ENCODE results near the gene ESYT2.

Gene ESYT2

DNA sequence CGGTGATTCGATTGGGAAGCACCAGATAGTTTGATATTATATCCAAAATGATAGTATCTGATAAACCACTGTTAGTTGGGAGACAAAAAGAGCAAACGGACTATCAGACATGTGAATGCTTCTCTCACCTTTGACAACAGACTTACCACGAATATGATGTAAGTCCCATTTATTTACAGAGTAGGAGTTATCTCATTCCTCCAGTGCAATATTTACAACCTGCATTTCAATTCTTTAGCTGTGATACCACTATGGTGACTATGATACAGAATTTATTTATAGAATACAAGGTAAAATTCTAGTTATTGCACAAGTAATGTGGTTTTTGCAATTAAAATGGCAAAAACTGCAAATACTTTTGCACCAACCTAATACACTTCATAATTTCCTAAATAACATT lies 61.6 kb downstream of the ESYT2 start:
- H3K4me1 ChIP-seq (ENCODE audit: control insufficient read depth, insufficient read depth, low read length), result no peaks in the 10 kb centered on the region
- no peak overlapping the region for H3K4me3 ChIP-seq (ENCODE audit: low read length)
- H3K36me3 ChIP-seq (ENCODE audit: control insufficient read depth, insufficient read depth, low read length), result peaks cover 2% of the 10 kb centered on the region; the same call in 1 of the 2 replicates
- no peaks in the 10 kb centered on the region for H3K27me3 ChIP-seq (ENCODE audit: control insufficient read depth, insufficient read depth, low read length)
- no CpG with 5 or more reads among the region's 4 CpGs for WGBS (ENCODE audit: insufficient coverage, insufficient read length)
- H3K9me3 ChIP-seq (ENCODE audit: control insufficient read depth, insufficient read depth, low read length), result no peaks in the 10 kb centered on the region
- no peak overlapping the region for H3K27ac ChIP-seq (ENCODE audit: low read length)
- no peak for DNase-seq (ENCODE audit: low read depth, low spot score)

- Histone ChIP-seq H3K27me3 (ENCODE audit: control insufficient read depth, insufficient read depth, low read length) (no peaks in the 10 kb centered on the region), H3K9me3 (ENCODE audit: control insufficient read depth, insufficient read depth, low read length) (no peaks in the 10 kb centered on the region), H3K4me3 (ENCODE audit: low read length) (no peak overlapping the region), H3K36me3 (ENCODE audit: control insufficient read depth, insufficient read depth, low read length) (peaks cover 2% of the 10 kb centered on the region; the same call in 1 of the 2 replicates), H3K4me1 (ENCODE audit: control insufficient read depth, insufficient read depth, low read length) (no peaks in the 10 kb centered on the region), H3K27ac (ENCODE audit: low read length) (no peak overlapping the region)
- WGBS (ENCODE audit: insufficient coverage, insufficient read length), result no CpG with 5 or more reads among the region's 6 CpGs
- no peak for DNase-seq (ENCODE audit: low read depth, low spot score)
Observed at GRCh38 chr7:158766570-158767281, 62.6 kb downstream of the ESYT2 start.

DNA sequence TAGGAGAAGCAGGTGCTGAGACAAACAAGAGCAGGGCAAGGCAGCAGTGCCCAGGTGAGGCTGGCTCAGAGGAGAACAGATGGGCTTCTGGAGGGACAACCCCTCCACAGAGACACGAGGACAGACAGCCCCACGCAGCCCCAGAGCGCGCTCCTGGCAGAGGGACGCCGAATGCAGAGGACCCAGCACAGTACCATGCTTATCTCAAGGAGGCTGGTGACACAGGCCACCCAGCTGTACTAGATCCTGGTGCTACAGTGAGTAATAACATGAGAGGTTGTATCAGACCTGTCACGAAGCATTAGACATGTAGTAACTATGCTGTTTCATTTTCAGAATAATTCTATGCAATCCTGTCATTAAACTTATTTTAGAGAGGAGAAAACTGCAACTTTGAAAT lies 64.3 kb downstream of the ESYT2 start:
- H3K4me1 ChIP-seq (ENCODE audit: control insufficient read depth, insufficient read depth, low read length), result no peaks in the 10 kb centered on the region
- WGBS (ENCODE audit: insufficient coverage, insufficient read length), result no CpG with 5 or more reads among the region's 7 CpGs
- no peak overlapping the region for H3K4me3 ChIP-seq (ENCODE audit: low read length)
- H3K9me3 ChIP-seq (ENCODE audit: control insufficient read depth, insufficient read depth, low read length), result no peaks in the 10 kb centered on the region
- peaks cover 2% of the 10 kb centered on the region; the same call in 1 of the 2 replicates for H3K36me3 ChIP-seq (ENCODE audit: control insufficient read depth, insufficient read depth, low read length)
- H3K27me3 ChIP-seq (ENCODE audit: control insufficient read depth, insufficient read depth, low read length), result no peaks in the 10 kb centered on the region
- H3K27ac ChIP-seq (ENCODE audit: low read length), result no peak overlapping the region
- no peak for DNase-seq (ENCODE audit: low read depth, low spot score)

DNA sequence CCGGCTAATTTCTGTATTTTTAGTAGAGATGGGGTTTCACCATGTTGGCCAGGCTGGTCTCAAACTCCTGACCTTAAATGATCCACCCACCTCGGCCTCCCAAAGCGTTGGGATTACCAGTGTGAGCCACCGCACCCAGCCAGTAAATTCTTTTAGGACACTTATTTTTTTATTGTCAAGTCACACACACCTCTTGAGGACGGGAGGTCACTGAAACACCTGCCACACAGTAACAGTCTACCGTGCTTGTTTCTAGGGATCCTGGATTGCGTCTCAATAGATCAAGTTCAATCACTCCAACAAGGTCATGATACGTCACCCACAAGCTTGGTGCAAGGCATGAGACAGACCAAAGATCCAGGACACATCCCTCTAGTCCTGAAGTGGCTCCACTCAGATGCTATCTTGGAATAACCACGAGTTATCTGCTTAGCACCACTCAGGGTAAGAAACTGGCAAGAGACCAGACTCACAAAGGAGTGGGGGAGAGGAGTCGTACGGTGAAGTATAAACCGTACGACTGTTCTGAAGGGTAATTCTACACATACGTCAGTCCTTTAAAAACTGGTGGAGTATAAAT lies 65.8 kb downstream of the ESYT2 start:
- WGBS (ENCODE audit: insufficient coverage, insufficient read length), result no CpG with 5 or more reads among the region's 14 CpGs
- no peaks in the 10 kb centered on the region for H3K4me1 ChIP-seq (ENCODE audit: control insufficient read depth, insufficient read depth, low read length)
- no peak overlapping the region for H3K4me3 ChIP-seq (ENCODE audit: low read length)
- peaks cover 6% of the 10 kb centered on the region; the same call in 1 of the 2 replicates for H3K36me3 ChIP-seq (ENCODE audit: control insufficient read depth, insufficient read depth, low read length)
- DNase-seq (ENCODE audit: low read depth, low spot score), result no peak
- H3K27me3 ChIP-seq (ENCODE audit: control insufficient read depth, insufficient read depth, low read length), result no peaks in the 10 kb centered on the region
- no peak overlapping the region for H3K27ac ChIP-seq (ENCODE audit: low read length)
- H3K9me3 ChIP-seq (ENCODE audit: control insufficient read depth, insufficient read depth, low read length), result no peaks in the 10 kb centered on the region

DNA sequence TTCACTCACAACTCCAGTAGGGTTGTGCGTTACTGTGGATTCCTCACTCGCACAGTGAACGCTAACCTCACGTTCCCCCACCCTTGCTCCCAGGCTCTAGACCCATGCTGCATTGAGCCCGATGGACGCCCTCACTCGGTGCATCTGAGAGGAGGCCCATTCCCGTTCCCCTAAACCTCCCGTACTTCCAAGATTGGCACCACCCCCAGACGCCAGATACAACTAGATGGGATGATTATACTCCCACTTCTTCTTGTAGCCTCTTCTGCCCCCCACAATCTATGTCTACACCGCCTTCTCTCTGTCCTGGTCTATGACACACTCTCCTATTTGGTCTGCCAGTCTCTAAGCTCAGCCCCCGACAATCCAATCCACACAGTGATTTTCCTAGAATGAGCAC lies 67.4 kb downstream of the ESYT2 start:
- Histone ChIP-seq H3K27me3 (ENCODE audit: control insufficient read depth, insufficient read depth, low read length) (no peaks in the 10 kb centered on the region), H3K9me3 (ENCODE audit: control insufficient read depth, insufficient read depth, low read length) (no peaks in the 10 kb centered on the region), H3K27ac (ENCODE audit: low read length) (no peak overlapping the region), H3K4me3 (ENCODE audit: low read length) (no peak overlapping the region), H3K36me3 (ENCODE audit: control insufficient read depth, insufficient read depth, low read length) (peaks cover 10% of the 10 kb centered on the region; the same call in 1 of the 2 replicates), H3K4me1 (ENCODE audit: control insufficient read depth, insufficient read depth, low read length) (no peaks in the 10 kb centered on the region)
- no peak for DNase-seq (ENCODE audit: low read depth, low spot score)
- WGBS (ENCODE audit: insufficient coverage, insufficient read length), result no CpG with 5 or more reads among the region's 12 CpGs

DNA sequence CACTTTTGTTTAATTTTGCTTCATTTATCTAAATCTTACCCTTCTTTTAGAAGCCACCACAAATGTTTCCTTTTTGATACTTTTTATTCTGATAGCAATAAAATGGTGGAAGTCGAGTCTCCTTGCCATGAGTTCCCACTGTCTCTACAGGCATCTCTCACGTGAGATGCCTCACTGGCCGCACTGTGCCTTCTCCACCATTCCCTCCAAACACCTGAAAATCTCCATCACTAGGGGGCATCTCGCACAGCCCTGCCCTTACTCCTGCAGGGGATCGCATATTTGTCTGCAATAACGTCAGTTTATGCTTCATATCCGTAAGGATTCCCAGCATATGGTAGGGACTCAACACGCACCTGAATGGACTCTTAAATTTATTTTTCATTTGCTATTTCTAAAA lies 68.4 kb downstream of the ESYT2 start:
- DNase-seq (ENCODE audit: low read depth, low spot score), result no peak
- Histone ChIP-seq H3K27me3 (ENCODE audit: control insufficient read depth, insufficient read depth, low read length) (no peaks in the 10 kb centered on the region), H3K4me1 (ENCODE audit: control insufficient read depth, insufficient read depth, low read length) (no peaks in the 10 kb centered on the region), H3K9me3 (ENCODE audit: control insufficient read depth, insufficient read depth, low read length) (no peaks in the 10 kb centered on the region), H3K36me3 (ENCODE audit: control insufficient read depth, insufficient read depth, low read length) (peaks cover 10% of the 10 kb centered on the region; the same call in 1 of the 2 replicates), H3K4me3 (ENCODE audit: low read length) (no peak overlapping the region), H3K27ac (ENCODE audit: low read length) (no peak overlapping the region)
- WGBS (ENCODE audit: insufficient coverage, insufficient read length), result no CpG with 5 or more reads among the region's 8 CpGs

- H3K27me3 ChIP-seq (ENCODE audit: control insufficient read depth, insufficient read depth, low read length), result no peaks in the 10 kb centered on the region
- no peaks in the 10 kb centered on the region for H3K9me3 ChIP-seq (ENCODE audit: control insufficient read depth, insufficient read depth, low read length)
- peaks cover 10% of the 10 kb centered on the region; the same call in 1 of the 2 replicates for H3K36me3 ChIP-seq (ENCODE audit: control insufficient read depth, insufficient read depth, low read length)
- no CpG with 5 or more reads among the region's 3 CpGs for WGBS (ENCODE audit: insufficient coverage, insufficient read length)
- no peak for DNase-seq (ENCODE audit: low read depth, low spot score)
- H3K27ac ChIP-seq (ENCODE audit: low read length), result no peak overlapping the region
- H3K4me3 ChIP-seq (ENCODE audit: low read length), result no peak overlapping the region
- no peaks in the 10 kb centered on the region for H3K4me1 ChIP-seq (ENCODE audit: control insufficient read depth, insufficient read depth, low read length)
Observed at GRCh38 chr7:158760445-158760764, 68.9 kb downstream of the ESYT2 start.

- Histone ChIP-seq H3K27ac (ENCODE audit: low read length) (no peak overlapping the region), H3K9me3 (ENCODE audit: control insufficient read depth, insufficient read depth, low read length) (no peaks in the 10 kb centered on the region), H3K36me3 (ENCODE audit: control insufficient read depth, insufficient read depth, low read length) (peaks cover 10% of the 10 kb centered on the region; the same call in 1 of the 2 replicates), H3K4me1 (ENCODE audit: control insufficient read depth, insufficient read depth, low read length) (no peaks in the 10 kb centered on the region), H3K27me3 (ENCODE audit: control insufficient read depth, insufficient read depth, low read length) (no peaks in the 10 kb centered on the region), H3K4me3 (ENCODE audit: low read length) (no peak overlapping the region)
- no peak for DNase-seq (ENCODE audit: low read depth, low spot score)
- WGBS (ENCODE audit: insufficient coverage, insufficient read length), result no CpG with 5 or more reads among the region's 14 CpGs
Observed at GRCh38 chr7:158759749-158760444, 69.4 kb downstream of the ESYT2 start.

DNA sequence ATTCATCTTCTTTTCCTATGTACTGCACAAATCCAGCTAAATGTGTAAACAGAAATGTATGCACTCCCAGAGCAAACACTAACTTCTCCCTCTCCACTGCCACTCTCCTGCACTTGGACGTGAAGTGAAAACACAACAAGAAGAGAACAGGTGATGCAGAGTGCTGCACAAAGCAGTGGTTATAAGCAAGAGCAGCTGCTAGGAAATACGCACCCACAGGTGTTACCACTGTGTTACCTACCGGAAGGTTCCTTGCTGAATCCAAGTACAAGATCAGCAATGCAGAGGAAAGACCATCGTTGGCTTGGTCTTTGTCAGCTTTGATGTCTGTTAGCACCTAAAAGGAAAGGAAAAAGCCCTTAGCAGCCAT lies 70.1 kb downstream of the ESYT2 start:
- Histone ChIP-seq H3K4me3 (ENCODE audit: low read length) (no peak overlapping the region), H3K36me3 (ENCODE audit: control insufficient read depth, insufficient read depth, low read length) (peaks cover 10% of the 10 kb centered on the region; the same call in 1 of the 2 replicates), H3K4me1 (ENCODE audit: control insufficient read depth, insufficient read depth, low read length) (no peaks in the 10 kb centered on the region), H3K9me3 (ENCODE audit: control insufficient read depth, insufficient read depth, low read length) (no peaks in the 10 kb centered on the region), H3K27ac (ENCODE audit: low read length) (no peak overlapping the region), H3K27me3 (ENCODE audit: control insufficient read depth, insufficient read depth, low read length) (no peaks in the 10 kb centered on the region)
- no peak for DNase-seq (ENCODE audit: low read depth, low spot score)
- WGBS (ENCODE audit: insufficient coverage, insufficient read length), result no CpG with 5 or more reads among the region's 4 CpGs

GRCh38 chr7:158758586-158759244 lies 70.6 kb downstream of the ESYT2 start:
- H3K27ac ChIP-seq (ENCODE audit: low read length), result no peak overlapping the region
- no peaks in the 10 kb centered on the region for H3K27me3 ChIP-seq (ENCODE audit: control insufficient read depth, insufficient read depth, low read length)
- DNase-seq (ENCODE audit: low read depth, low spot score), result no peak
- no peaks in the 10 kb centered on the region for H3K9me3 ChIP-seq (ENCODE audit: control insufficient read depth, insufficient read depth, low read length)
- H3K36me3 ChIP-seq (ENCODE audit: control insufficient read depth, insufficient read depth, low read length), result peaks cover 10% of the 10 kb centered on the region; the same call in 1 of the 2 replicates
- H3K4me1 ChIP-seq (ENCODE audit: control insufficient read depth, insufficient read depth, low read length), result no peaks in the 10 kb centered on the region
- no peak overlapping the region for H3K4me3 ChIP-seq (ENCODE audit: low read length)
- WGBS (ENCODE audit: insufficient coverage, insufficient read length), result no CpG with 5 or more reads among the region's 16 CpGs

All from iPS DF 6.9 (cell line).